ENCODE data around the gene ARL15.

GRCh38 chr5:53924392-53924791 lies 386.0 kb downstream of the ARL15 start:
- TF ChIP-seq POLR2A (IDR thresholded peaks at IDR 0.05) = no peak
- TF ChIP-seq, protein P1, sequence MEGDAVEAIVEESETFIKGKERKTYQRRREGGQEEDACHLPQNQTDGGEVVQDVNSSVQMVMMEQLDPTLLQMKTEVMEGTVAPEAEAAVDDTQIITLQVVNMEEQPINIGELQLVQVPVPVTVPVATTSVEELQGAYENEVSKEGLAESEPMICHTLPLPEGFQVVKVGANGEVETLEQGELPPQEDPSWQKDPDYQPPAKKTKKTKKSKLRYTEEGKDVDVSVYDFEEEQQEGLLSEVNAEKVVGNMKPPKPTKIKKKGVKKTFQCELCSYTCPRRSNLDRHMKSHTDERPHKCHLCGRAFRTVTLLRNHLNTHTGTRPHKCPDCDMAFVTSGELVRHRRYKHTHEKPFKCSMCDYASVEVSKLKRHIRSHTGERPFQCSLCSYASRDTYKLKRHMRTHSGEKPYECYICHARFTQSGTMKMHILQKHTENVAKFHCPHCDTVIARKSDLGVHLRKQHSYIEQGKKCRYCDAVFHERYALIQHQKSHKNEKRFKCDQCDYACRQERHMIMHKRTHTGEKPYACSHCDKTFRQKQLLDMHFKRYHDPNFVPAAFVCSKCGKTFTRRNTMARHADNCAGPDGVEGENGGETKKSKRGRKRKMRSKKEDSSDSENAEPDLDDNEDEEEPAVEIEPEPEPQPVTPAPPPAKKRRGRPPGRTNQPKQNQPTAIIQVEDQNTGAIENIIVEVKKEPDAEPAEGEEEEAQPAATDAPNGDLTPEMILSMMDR (IDR thresholded peaks at IDR 0.05) = no peak
